ENCODE data around the gene CCDC152. TPM values are rescaled to one million over a fixed set of nuclear protein-coding genes. Genes with fewer than 3 reads are reported as not detected.
"Not testable (repeated sequence)": the region's sequence is repeated elsewhere in the genome, so short reads cannot be mapped to it uniquely, and the experiment has no call there.

Gene CCDC152, protein sequence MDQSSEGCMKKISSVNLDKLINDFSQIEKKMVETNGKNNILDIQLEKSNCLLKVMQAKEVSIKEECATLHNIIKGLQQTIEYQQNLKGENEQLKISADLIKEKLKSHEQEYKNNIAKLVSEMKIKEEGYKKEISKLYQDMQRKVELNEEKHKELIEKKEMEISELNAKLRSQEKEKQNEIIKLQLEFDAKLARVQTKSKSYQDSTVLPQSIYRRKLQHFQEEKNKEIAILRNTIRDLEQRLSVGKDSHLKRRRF
- 5.2 TPM for total RNA-seq

GRCh38 chr5:42756606-42757601, at the start of gene CCDC152:
TSS of gene CCDC152 (plus strand) at chr5:42756818. CDS start at chr5:42759122, 2,304 bp downstream.
- peak; percentile 71 for ATAC-seq
- intact Hi-C loops (cut with DNase I) = no loop called here
- DNase-seq (ENCODE audit: low spot score) = no peak

- ATAC-seq (no peak), DNase-seq (ENCODE audit: low spot score) (no peak)
- intact Hi-C loops (cut with DNase I) = no loop called here
Measured at GRCh38 chr5:42715785-42716184, 40.8 kb upstream of the CCDC152 start.

GRCh38 chr5:42718591-42718990, 38.0 kb upstream of the CCDC152 start:
- ATAC-seq (no peak), DNase-seq (ENCODE audit: low spot score) (no peak)
- intact Hi-C loops (cut with DNase I) = no loop called here

- ATAC-seq (no peak), DNase-seq (ENCODE audit: low spot score) (no peak)
- intact Hi-C loops (cut with DNase I) = no loop called here
Measured at GRCh38 chr5:42719034-42719433, 37.6 kb upstream of the CCDC152 start.

- no peak for DNase-seq (ENCODE audit: low spot score)
- intact Hi-C loops (cut with DNase I) = no loop called here
- ATAC-seq = no peak
Measured at GRCh38 chr5:42720251-42720650, 36.4 kb upstream of the CCDC152 start.

GRCh38 chr5:42721484-42721883, 35.1 kb upstream of the CCDC152 start:
- DNase-seq (ENCODE audit: low spot score) (no peak), ATAC-seq (no peak)
- intact Hi-C loops (cut with DNase I) = no loop called here

DNA sequence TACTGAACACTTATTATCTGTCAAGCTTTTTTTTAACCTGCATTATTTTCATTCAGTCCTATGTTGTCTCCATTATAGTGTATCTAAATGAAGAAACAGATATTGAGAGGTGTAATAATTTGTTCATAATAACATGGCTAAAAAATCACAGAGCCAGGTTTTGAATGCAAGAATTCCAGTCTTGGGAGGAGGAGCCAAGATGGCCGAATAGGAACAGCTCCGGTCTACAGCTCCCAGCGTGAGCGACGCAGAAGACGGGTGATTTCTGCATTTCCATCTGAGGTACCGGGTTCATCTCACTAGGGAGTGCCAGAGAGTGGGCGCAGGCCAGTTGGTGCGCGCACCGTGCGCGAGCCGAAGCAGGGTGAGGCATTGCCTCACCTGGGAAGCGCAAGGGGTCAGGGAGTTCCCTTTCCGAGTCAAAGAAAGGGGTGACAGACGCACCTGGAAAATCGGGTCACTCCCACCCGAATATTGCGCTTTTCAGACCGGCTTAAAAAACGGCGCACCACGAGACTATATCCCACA, 22.0 kb upstream of the CCDC152 start:
- DNase-seq (ENCODE audit: low spot score); intact Hi-C loops (cut with DNase I); ATAC-seq: not testable (repeated sequence)

DNA sequence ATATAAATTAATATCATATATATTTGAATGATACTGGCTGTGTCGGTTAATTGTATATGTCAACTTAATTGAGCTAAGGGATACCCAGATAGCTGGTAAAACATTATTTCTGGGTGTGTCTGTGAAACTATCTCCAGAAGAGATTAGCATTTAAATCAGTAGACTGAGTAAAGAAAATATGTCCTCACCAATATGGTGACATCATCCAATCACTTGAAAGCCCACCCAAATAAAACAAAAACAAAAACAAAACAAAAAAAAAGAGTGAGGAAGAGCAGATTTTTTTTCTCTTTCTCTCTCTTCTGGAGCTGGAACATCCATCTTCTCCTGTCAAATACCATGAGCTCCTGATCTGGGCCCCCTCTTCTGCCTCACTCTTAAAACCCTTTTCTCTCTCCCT, 15.7 kb upstream of the CCDC152 start:
- no peak for ATAC-seq
- intact Hi-C loops (cut with DNase I) = no loop called here
- no peak for DNase-seq (ENCODE audit: low spot score)

- intact Hi-C loops (cut with DNase I) = no loop called here
- no peak for ATAC-seq
- no peak for DNase-seq (ENCODE audit: low spot score)
Measured at GRCh38 chr5:42745426-42745825, 11.2 kb upstream of the CCDC152 start.

DNA sequence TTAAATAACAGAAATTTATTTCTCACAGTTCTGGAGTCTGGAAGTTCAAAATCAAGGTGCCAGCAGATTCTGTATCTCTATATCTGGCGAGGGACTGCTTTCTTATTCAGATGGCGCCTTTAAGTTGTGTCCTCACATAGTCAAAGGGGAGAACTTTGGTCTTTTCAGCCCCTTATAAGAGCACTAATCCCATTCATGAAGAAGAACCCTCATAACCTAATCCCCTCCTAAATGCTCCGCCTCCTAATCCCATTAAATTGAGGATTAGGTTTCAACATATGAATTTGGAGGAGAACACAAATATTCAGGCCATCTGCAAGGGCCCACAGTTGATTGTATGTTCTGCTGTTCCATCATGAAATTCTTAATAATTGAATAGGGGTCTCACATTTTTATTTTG, 10.8 kb upstream of the CCDC152 start:
- DNase-seq (ENCODE audit: low spot score) (no peak), ATAC-seq (no peak)
- intact Hi-C loops (cut with DNase I) = no loop called here

- ATAC-seq = no peak
- no peak for DNase-seq (ENCODE audit: low spot score)
- intact Hi-C loops (cut with DNase I) = no loop called here
Measured at GRCh38 chr5:42749020-42749419, 7.6 kb upstream of the CCDC152 start.

GRCh38 chr5:42750507-42750906, 6.1 kb upstream of the CCDC152 start:
- no peak for DNase-seq (ENCODE audit: low spot score)
- ATAC-seq = no peak
- intact Hi-C loops (cut with DNase I) = no loop called here

- DNase-seq (ENCODE audit: low spot score) (no peak), ATAC-seq (no peak)
- intact Hi-C loops (cut with DNase I) = no loop called here
Measured at GRCh38 chr5:42751044-42751443, 5.6 kb upstream of the CCDC152 start.

DNA sequence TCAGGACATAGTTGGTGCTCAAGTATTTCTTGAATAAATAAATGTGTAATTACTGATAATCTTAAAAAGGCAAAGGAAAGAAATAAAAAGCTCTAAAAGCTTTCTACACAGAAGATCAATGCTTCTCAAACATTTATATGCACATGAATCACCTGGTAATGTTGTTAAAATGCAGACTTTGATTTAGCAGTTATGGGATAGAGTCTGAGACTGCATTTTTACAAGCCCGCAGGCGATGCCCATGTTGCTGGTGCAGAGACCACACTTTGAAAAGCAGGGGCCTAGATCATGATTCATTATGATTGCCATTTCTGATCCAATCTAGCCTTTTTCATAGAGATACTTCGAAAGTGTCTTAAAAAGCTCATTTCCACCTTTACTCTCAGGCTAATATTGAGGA, 3.5 kb upstream of the CCDC152 start:
- no peak for DNase-seq (ENCODE audit: low spot score)
- no peak for ATAC-seq
- intact Hi-C loops (cut with DNase I) = no loop called here

GRCh38 chr5:42759456-42759855, 2.8 kb downstream of the CCDC152 start:
- ATAC-seq (no peak), DNase-seq (ENCODE audit: low spot score) (no peak)
- intact Hi-C loops (cut with DNase I) = no loop called here

DNA sequence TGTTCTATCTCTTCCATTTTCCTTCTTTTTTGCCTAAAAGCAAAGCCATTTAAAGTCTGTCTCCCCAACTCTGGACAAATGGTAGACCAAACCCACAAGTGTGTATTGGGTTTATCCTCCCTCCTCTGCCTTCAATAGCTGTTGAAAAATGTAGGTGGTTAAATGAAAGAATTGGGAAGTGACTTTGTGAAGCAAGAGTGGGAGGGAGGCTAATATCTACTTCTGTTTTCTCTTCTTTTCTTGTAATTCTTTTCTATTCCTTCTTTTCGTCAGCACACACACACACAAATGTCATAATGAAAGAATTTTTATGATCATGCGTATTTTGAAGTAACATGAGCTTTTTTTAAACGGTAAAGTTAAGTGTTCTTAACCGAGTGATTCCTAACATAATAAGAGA, 3.8 kb downstream of the CCDC152 start:
- intact Hi-C loops (cut with DNase I) = loop anchor here (10.0 kb wide), 1 partner anchor 906 kb away; no protein-coding TSS in a partner anchor
- ATAC-seq (no peak), DNase-seq (ENCODE audit: low spot score) (no peak)

DNA sequence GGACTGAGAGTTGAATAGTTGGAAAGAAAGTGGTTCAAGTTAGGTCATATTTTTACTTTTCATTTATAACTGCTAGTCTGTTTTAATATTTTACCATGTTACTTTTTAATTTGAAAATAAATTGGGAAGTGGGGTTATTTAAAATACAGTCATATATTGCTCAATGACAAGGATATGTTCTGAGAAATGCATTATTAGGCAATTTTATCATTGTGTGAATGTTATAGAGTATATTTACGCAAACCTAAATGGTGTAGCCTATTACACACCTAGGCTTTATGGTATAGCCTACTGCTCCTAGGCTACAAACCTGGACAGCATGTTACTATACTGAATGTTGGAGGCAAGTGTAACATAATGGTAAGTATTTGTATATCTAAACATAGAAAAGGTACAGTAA, 5.2 kb downstream of the CCDC152 start:
- ATAC-seq (no peak), DNase-seq (ENCODE audit: low spot score) (no peak)
- intact Hi-C loops (cut with DNase I) = loop anchor here (10.0 kb wide), 1 partner anchor 907 kb away; no protein-coding TSS in a partner anchor

- intact Hi-C loops (cut with DNase I) = loop anchor here (10.0 kb wide), 1 partner anchor 913 kb away; no protein-coding TSS in a partner anchor
- ATAC-seq (peak; percentile 59), DNase-seq (ENCODE audit: low spot score) (no peak)
Measured at GRCh38 chr5:42767491-42768105, 11.0 kb downstream of the CCDC152 start.

- DNase-seq (ENCODE audit: low spot score) (no peak), ATAC-seq (no peak)
- intact Hi-C loops (cut with DNase I) = loop anchor here (10.0 kb wide), 1 partner anchor 913 kb away; no protein-coding TSS in a partner anchor
Measured at GRCh38 chr5:42768106-42768504, 11.5 kb downstream of the CCDC152 start.

Data from sciatic nerve (tissue), 2 donors.